T-helper 2 cell treated with Interferon-gamma antibody and Interleukin-4, amounts not matched to agents 5 μg/mL and 100 μg/mL, for 36 hours (primary cell): Measurements from ENCODE around the gene LRRC71.

ENCODE experiments used
- DNase-seq: peaks from one replicate; pipeline ENCODE4 v3.0.0; 2021; ENCODE audit warnings: low spot score
- H3K27ac Mint-ChIP-seq: one replicate; pipeline ENCODE4 v1.8.0; 2021; ENCODE audit warnings: mild to moderate bottlenecking, mixed read lengths
- H3K27me3 Mint-ChIP-seq: one replicate; pipeline ENCODE4 v1.8.0; 2021; ENCODE audit warnings: low read depth, mixed read lengths
- H3K36me3 Mint-ChIP-seq: one replicate; pipeline ENCODE4 v1.8.0; 2021; ENCODE audit warnings: low read depth, mixed read lengths
- H3K4me1 Mint-ChIP-seq: one replicate; pipeline ENCODE4 v1.8.0; 2021; ENCODE audit warnings: low read depth, mixed read lengths
- H3K4me3 Mint-ChIP-seq: one replicate; pipeline ENCODE4 v1.8.0; 2022; ENCODE audit warnings: mild to moderate bottlenecking, moderate library complexity, mixed read lengths
- H3K9me3 Mint-ChIP-seq: one replicate; pipeline ENCODE4 v1.8.0; 2021; ENCODE audit warnings: mixed read lengths

Gene LRRC71

DNA sequence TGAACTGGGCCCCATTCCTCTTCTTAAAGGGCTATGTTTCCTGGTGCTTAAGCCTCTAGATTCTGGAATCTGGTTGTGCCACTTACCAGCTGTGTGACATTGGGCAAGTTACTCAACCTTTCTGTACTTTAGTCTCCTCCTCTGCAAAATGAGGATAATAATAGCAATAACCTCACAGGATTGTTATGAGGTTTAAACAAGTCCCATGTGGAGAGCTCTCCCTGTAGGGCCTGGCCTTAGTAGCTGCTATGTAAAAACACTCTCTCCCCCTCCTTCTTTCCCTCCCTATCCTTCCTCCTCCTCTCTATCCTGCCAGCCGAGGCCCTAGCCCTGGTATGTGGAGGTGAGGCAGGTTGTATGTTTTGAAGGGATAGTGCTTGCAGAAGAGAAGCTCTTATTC, 35.1 kb upstream of the LRRC71 start:
- no peak for DNase-seq
- H3K27ac Mint-ChIP-seq: no peak overlapping the region
- no peaks in the 10 kb centered on the region for H3K9me3 Mint-ChIP-seq
- no peaks in the 10 kb centered on the region for H3K36me3 Mint-ChIP-seq
- no peak overlapping the region for H3K4me3 Mint-ChIP-seq
- H3K27me3 Mint-ChIP-seq: peaks cover 6% of the 10 kb centered on the region
- no peaks in the 10 kb centered on the region for H3K4me1 Mint-ChIP-seq

DNA sequence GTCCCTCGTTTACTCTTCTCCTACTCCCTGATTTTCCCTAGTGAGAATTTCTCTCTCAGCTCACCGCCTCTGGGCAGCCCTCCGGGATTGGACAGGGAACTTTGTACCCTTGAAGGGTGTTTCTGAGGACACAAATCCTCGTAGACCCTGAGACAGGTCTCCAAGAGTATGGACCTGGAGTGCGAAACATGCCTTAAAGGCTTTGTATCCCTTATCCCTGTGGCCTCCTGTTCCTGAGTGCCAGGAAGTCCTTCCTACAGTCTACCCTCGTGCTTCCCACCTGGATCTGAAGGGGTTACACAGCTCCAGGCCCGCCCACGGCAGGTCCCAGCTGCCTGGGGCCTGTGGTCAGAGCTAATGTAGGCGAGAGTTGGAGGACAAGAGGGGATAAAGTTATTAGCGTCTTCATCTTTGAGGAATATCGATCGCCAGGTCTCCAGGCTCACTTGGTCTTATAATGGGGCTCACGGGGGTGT, 34.5 kb upstream of the LRRC71 start:
- no peak for DNase-seq
- Mint-ChIP-seq H3K27me3 (peaks cover 11% of the 10 kb centered on the region), H3K27ac (no peak overlapping the region), H3K4me1 (no peaks in the 10 kb centered on the region), H3K36me3 (no peaks in the 10 kb centered on the region), H3K4me3 (no peak overlapping the region), H3K9me3 (no peaks in the 10 kb centered on the region)

DNA sequence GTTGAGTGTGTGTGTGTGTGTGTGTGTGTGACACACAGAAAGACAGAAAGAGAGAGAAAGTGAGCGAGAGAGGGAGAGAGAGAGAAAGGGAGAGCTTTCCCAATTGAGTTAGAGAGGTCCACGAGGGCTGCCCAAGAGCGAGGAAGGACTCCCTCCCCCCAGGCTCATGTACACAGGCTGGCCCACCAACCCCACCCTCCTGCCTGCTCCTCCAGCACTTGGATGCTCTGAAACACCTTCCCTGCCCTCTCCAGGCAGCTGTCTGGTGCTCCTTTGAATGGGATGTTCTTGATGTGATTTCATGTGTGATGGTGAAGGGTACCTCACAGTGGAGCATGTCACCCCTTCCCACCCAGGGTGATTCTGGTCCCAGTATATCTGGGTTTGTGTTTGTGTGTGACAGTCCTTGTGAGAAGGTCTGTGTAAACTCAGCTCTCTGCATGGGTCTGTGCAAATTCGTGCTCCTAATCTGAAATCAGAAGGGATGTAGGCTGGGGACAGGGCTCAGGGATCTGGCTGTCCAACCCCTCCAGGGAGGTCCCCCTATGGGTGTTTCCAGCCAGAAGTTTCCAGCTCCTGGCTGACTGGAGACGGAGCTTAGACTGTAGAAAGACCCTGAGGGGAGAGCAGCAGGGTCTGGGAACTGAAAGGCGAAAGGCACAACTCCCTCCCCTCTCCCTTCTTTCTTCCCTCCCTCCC, 33.7 kb upstream of the LRRC71 start:
- Mint-ChIP-seq H3K27me3 (peaks cover 19% of the 10 kb centered on the region), H3K9me3 (no peaks in the 10 kb centered on the region), H3K27ac (no peak overlapping the region), H3K36me3 (no peaks in the 10 kb centered on the region), H3K4me3 (no peak overlapping the region), H3K4me1 (no peaks in the 10 kb centered on the region)
- DNase-seq: no peak

DNA sequence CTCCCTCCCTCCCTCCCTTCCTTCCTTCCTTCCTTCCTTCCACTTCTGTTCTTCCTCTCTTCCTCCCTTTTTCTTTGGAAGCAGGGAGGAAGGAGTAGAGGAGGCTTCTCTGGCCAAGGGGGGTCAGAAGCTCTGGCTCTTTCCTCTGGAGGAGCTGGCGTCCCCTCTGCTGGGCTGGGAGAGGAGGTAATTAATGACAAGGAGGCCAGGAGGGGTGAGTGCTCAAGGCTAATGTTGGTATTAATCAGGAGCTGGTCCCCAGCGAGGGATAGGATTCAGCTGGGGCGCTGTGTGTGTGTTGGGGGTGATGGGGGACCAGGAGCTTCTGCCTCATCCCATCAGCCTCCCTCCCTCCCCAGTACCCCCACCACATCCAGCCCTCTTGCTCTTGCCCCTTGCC, 33.1 kb upstream of the LRRC71 start:
- Mint-ChIP-seq H3K27me3 (peaks cover 24% of the 10 kb centered on the region), H3K9me3 (no peaks in the 10 kb centered on the region), H3K27ac (no peak overlapping the region), H3K4me1 (peaks cover 3% of the 10 kb centered on the region), H3K4me3 (no peak overlapping the region), H3K36me3 (no peaks in the 10 kb centered on the region)
- DNase-seq: no peak

- no peak overlapping the region for H3K4me3 Mint-ChIP-seq
- DNase-seq: no peak
- no peak overlapping the region for H3K27ac Mint-ChIP-seq
- H3K9me3 Mint-ChIP-seq: no peaks in the 10 kb centered on the region
- H3K36me3 Mint-ChIP-seq: no peaks in the 10 kb centered on the region
- H3K27me3 Mint-ChIP-seq: peaks cover 25% of the 10 kb centered on the region
- peaks cover 3% of the 10 kb centered on the region for H3K4me1 Mint-ChIP-seq
Observed at GRCh38 chr1:156887734-156888133, 32.7 kb upstream of the LRRC71 start.

GRCh38 chr1:156889802-156890580, 30.4 kb upstream of the LRRC71 start:
- no peaks in the 10 kb centered on the region for H3K36me3 Mint-ChIP-seq
- DNase-seq: peak; percentile 51
- H3K27me3 Mint-ChIP-seq: peaks cover 40% of the 10 kb centered on the region
- no peak overlapping the region for H3K4me3 Mint-ChIP-seq
- no peak overlapping the region for H3K27ac Mint-ChIP-seq
- no peaks in the 10 kb centered on the region for H3K9me3 Mint-ChIP-seq
- H3K4me1 Mint-ChIP-seq: peaks cover 3% of the 10 kb centered on the region

DNA sequence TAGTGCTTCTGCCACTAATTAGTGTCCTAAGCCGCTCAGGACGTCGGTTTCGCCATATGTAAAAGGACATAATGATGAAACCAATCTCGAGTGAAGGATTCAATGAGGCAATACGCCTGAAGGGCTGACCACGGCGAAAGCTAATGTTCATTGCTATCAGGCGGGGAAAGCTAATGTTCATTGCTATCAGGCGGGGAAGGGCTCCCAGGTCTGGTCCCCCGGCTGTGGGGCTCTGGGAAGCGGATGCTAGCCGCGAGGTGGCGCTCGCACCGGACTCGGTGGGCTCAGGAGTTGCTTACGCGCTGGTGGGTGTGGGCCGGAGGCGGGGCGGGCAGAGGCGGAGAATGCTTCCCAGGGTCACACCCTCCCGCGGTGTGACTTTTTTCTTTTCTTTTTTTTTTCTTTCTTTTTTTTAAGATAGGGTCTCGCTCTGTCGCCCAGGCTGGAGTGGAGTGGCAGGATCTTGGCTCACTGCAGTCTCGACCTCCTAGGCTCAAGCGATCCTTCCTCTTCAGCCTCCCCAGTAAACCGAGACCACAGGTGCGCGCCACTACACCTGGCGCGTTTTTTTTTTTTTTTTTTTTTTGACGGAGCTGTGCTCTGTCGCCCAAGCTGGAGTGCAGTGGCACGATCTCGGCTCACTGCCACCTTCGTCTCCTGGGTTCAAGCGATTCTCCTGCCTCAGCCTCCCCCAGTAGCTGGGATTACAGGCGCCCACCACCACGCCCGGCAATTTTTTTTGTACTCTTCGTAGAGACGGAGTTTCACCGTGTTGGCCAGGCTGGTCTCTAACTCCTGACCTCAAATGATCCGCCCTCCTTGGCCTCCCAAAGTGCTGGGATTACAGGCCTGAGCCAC, 28.0 kb upstream of the LRRC71 start:
- H3K9me3 Mint-ChIP-seq: no peaks in the 10 kb centered on the region
- peak; percentile 84 for DNase-seq
- H3K27ac Mint-ChIP-seq: no peak overlapping the region
- H3K36me3 Mint-ChIP-seq: no peaks in the 10 kb centered on the region
- H3K4me1 Mint-ChIP-seq: peaks cover 3% of the 10 kb centered on the region
- H3K4me3 Mint-ChIP-seq: peak overlapping the region; percentile 68
- peaks cover 50% of the 10 kb centered on the region for H3K27me3 Mint-ChIP-seq

DNA sequence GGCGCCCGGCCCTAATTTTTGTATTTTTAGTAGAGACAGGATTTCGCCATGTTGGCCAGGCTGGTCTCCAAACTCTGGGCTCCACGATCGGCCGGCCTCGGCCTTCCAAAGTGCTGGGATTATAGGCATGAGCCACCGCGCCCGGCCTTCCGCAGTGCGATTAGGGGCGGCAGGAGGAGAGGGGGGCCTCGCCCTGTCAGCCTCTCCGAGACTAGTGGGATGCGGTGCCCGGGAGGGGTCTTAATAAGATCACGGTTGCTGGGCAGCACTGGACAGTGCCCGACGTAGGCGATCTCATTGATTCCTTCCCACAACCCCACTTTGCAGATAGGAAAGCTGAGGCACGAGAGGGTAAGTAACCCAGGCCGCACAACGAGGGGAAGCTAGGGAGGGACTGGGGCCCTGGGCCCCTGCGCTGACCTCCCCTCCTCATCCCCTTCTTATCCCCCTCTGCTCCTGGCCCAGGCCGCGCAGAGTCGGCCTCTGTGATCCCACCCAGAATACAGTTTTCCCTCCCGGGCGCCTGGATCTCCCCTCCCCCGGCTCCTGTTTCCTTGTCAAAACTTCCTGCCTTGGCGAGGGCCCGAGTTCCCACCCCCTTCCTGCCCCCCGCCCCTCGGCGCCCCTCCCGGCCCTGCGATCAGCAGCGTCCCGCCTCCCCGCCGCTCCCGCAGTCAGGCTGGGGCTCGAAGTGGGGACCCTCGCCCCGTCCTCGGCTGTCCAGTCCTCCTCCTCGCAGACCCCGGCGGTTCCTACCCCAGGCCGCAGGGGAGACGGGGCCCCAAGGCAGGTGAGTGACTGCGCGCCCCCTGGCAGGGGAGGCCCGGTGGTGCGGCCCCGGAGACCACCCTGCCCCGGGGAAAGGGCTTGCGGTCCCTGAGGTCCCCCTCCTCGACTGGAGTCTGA, 27.1 kb upstream of the LRRC71 start, which contains the start of gene PEAR1:
Gene PEAR1 (plus strand): TSS at position 671 of the 906 bp plus-strand sequence. CDS start 10,209 bp downstream, outside the sequence.
- DNase-seq: no peak
- Mint-ChIP-seq H3K9me3 (no peaks in the 10 kb centered on the region), H3K27ac (no peak within 1 kb of the TSS), H3K4me3 (peak within 1 kb of the TSS; percentile 68), H3K4me1 (peaks cover 4% of the 10 kb centered on the region), H3K36me3 (no peaks in the 10 kb centered on the region), H3K27me3 (peaks cover 55% of the 10 kb centered on the region)

- DNase-seq: no peak
- H3K27ac Mint-ChIP-seq: no peak overlapping the region
- no peak overlapping the region for H3K4me3 Mint-ChIP-seq
Observed at GRCh38 chr1:156894001-156894400, 26.4 kb upstream of the LRRC71 start.

DNA sequence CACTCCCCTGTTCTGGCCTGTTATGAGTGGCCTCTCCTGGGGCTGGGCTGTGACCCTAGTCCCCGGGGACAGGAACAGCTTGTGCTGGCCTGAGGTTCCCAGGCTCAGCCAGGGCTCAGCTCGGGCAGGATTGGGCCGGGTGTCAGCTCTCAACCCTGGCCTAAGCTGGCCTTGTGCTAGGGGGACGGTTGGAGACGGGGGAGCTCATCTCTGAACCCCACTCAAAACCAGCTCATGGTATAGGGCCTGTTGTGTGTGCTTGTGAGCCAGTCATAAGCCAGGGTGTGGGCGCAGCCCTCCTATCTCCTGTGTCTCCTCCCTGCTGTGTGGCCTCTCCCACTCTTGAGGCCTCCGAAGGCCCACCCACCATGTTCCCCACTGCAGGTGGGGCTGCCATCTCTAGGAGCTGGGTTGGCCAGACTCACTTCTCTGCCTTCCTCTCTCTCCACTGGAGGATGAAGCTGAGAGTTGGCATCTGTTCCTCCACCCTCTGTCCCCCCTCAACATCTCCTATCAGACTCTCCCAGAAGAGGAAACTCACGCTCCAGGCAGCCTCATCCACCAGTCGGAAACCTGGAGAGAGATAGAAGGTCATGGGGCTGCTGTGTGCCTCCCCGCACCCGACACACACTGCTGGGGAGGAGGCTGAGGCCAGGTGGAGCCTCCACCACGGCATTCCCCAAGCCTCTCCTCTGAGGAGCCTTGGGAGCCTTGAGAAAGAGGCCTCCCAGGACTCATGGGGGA, 25.5 kb upstream of the LRRC71 start:
- no peak overlapping the region for H3K27ac Mint-ChIP-seq
- H3K27me3 Mint-ChIP-seq: peaks cover 64% of the 10 kb centered on the region
- peaks cover 8% of the 10 kb centered on the region for H3K4me1 Mint-ChIP-seq
- DNase-seq: no peak
- H3K9me3 Mint-ChIP-seq: no peaks in the 10 kb centered on the region
- no peak overlapping the region for H3K4me3 Mint-ChIP-seq
- H3K36me3 Mint-ChIP-seq: no peaks in the 10 kb centered on the region

More at GRCh38 chr1:156894001-156894400, 26.4 kb upstream of the LRRC71 start:
- H3K27me3 Mint-ChIP-seq: peaks cover 62% of the 10 kb centered on the region
- H3K36me3 Mint-ChIP-seq: no peaks in the 10 kb centered on the region
- peaks cover 8% of the 10 kb centered on the region for H3K4me1 Mint-ChIP-seq
- H3K9me3 Mint-ChIP-seq: no peaks in the 10 kb centered on the region

GRCh38 chr1:156895455-156895812, 25.0 kb upstream of the LRRC71 start:
- Mint-ChIP-seq H3K9me3 (no peaks in the 10 kb centered on the region), H3K27ac (no peak overlapping the region), H3K36me3 (no peaks in the 10 kb centered on the region), H3K4me1 (peaks cover 8% of the 10 kb centered on the region), H3K27me3 (peaks cover 66% of the 10 kb centered on the region), H3K4me3 (no peak overlapping the region)
- DNase-seq: no peak

GRCh38 chr1:156895927-156896326, 24.5 kb upstream of the LRRC71 start:
- peaks cover 8% of the 10 kb centered on the region for H3K4me1 Mint-ChIP-seq
- H3K27me3 Mint-ChIP-seq: peaks cover 63% of the 10 kb centered on the region
- no peak for DNase-seq
- no peaks in the 10 kb centered on the region for H3K36me3 Mint-ChIP-seq
- H3K27ac Mint-ChIP-seq: no peak overlapping the region
- no peak overlapping the region for H3K4me3 Mint-ChIP-seq
- H3K9me3 Mint-ChIP-seq: no peaks in the 10 kb centered on the region
